Erythroblast (primary cell): ENCODE data around the gene OGDH.

Experiments used
- DNase-seq, 2 experiments: peaks; one replicate each; lab custom pipeline; 2025; lab: John Stamatoyannopoulos, UW
- GATA1 ChIP-seq: IDR thresholded peaks from 2 replicates; pipeline ENCODE4 v1.6.1; 2011; ENCODE audit warnings: low read depth, mild to moderate bottlenecking, control low read depth, low read length, moderate library complexity
- POLR2A ChIP-seq: IDR thresholded peaks from 2 replicates; pipeline ENCODE4 v1.6.1; 2011; ENCODE audit warnings: mild to moderate bottlenecking, low read length

OGDH gene

GRCh38 chr7:44736896-44737295 is 130.5 kb downstream of the OGDH start:
- no peak for DNase-seq
- no peak for TF ChIP-seq POLR2A
- no peak for TF ChIP-seq GATA1

- DNase-seq = no peak
- no peak for TF ChIP-seq POLR2A
- TF ChIP-seq GATA1 = no peak
Observed at GRCh38 chr7:44738051-44738723, 131.8 kb downstream of the OGDH start.

- DNase-seq = no peak
- TF ChIP-seq POLR2A = no peak
- TF ChIP-seq GATA1 = no peak
Observed at GRCh38 chr7:44738876-44739665, 132.6 kb downstream of the OGDH start.

GRCh38 chr7:44740055-44740454 is 133.6 kb downstream of the OGDH start:
- no peak for TF ChIP-seq POLR2A
- no peak for TF ChIP-seq GATA1
- no peak for DNase-seq

- DNase-seq = no peak
- TF ChIP-seq POLR2A = no peak
- TF ChIP-seq GATA1 = no peak
Observed at GRCh38 chr7:44743750-44744149, 137.3 kb downstream of the OGDH start.

GRCh38 chr7:44748045-44748947 is 141.9 kb downstream of the OGDH start, which contains the start of gene ZMIZ2:
Gene ZMIZ2, plus strand, starts transcription at chr7:44748847. Its CDS starts 7,403 bp downstream, at chr7:44756250.
- TF ChIP-seq GATA1 (no peak), POLR2A (peak; percentile 43)
- DNase-seq = peak; percentile 91 to 95

GRCh38 chr7:44748948-44749731 is 142.7 kb downstream of the OGDH start:
- TF ChIP-seq POLR2A = no peak
- no peak for TF ChIP-seq GATA1
- DNase-seq = peak; percentile 42 to 60

GRCh38 chr7:44749992-44750391 is 143.6 kb downstream of the OGDH start:
- no peak for DNase-seq
- TF ChIP-seq GATA1 = no peak
- TF ChIP-seq POLR2A = no peak

GRCh38 chr7:44750424-44750823 is 144.0 kb downstream of the OGDH start:
- DNase-seq = no peak

GRCh38 chr7:44750921-44751571 is 144.6 kb downstream of the OGDH start:
- DNase-seq = no peak
- TF ChIP-seq POLR2A = no peak
- TF ChIP-seq GATA1 = no peak

More at GRCh38 chr7:44750424-44750823, 144.0 kb downstream of the OGDH start:
- no peak for TF ChIP-seq POLR2A
- no peak for TF ChIP-seq GATA1

GRCh38 chr7:44752822-44753221 is 146.4 kb downstream of the OGDH start:
- TF ChIP-seq POLR2A = no peak
- DNase-seq = no peak

GRCh38 chr7:44754802-44755697 is 148.6 kb downstream of the OGDH start:
- DNase-seq = no peak
- TF ChIP-seq GATA1 (no peak), POLR2A (no peak)
